GM06990 (cell line): ENCODE measurements around the gene KCNG4.

Experiments used
- DNase-seq: peaks from one replicate; pipeline ENCODE4 v3.0.0-alpha.2; 2011; ENCODE audit not compliant: insufficient read length; ENCODE audit errors: extremely low read depth
- H3K27me3 ChIP-seq: replicated peaks from 2 replicates; pipeline ENCODE4 v1.6.0; 2011; ENCODE audit warnings: low read length; ENCODE audit not compliant: control insufficient read depth, insufficient read depth
- H3K36me3 ChIP-seq: 2 replicates; pipeline ENCODE4 v1.5.1; 2011; ENCODE audit warnings: low read length; ENCODE audit not compliant: control insufficient read depth, insufficient read depth
- H3K4me3 ChIP-seq: replicated peaks from 2 replicates; pipeline ENCODE4 v1.5.1; 2011; ENCODE audit warnings: low read depth, mild to moderate bottlenecking, control low read depth, low read length
- TF ChIP-seq, protein P1 (sequence below): IDR thresholded peaks from 2 replicates; pipeline ENCODE4 v1.5.1; 2011; ENCODE audit warnings: low read length, control low read depth, mild to moderate bottlenecking, inconsistent platforms; ENCODE audit not compliant: insufficient read depth, poor library complexity, severe bottlenecking

The KCNG4 gene

DNA sequence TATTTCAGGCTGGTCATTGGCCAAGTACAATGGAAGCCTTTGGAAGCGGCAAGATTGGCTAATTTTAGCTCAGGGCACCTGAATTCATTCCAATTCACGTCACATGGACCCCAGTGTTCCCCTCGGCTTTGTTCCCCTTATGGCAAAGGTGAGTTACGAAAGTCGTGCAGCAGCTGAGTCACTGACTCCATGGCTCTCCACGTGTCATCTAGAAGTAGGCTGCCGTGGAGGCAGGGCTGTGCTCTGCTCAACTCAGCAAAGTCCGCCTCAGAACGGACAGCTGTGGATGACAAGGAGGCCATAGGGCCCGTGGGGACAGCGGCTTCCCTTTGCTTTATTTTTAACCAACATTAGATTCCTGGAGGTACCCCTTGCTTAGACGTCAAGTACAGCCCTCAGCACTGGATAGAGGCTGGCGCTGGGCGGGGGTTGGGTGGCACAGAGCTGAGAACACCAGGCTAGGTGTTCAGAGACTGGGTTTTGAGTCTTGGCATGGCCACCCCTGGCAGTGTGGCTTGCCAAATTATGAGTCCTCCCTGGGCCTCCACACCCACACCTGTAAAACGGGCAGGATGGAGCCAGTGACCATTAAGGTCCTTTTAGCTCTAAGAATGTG, 25.3 kb downstream of the KCNG4 start:
- Histone ChIP-seq H3K4me3 (no peak overlapping the region), H3K27me3 (no peaks in the 10 kb centered on the region), H3K36me3 (no peaks in the 10 kb centered on the region)
- TF ChIP-seq, protein P1, sequence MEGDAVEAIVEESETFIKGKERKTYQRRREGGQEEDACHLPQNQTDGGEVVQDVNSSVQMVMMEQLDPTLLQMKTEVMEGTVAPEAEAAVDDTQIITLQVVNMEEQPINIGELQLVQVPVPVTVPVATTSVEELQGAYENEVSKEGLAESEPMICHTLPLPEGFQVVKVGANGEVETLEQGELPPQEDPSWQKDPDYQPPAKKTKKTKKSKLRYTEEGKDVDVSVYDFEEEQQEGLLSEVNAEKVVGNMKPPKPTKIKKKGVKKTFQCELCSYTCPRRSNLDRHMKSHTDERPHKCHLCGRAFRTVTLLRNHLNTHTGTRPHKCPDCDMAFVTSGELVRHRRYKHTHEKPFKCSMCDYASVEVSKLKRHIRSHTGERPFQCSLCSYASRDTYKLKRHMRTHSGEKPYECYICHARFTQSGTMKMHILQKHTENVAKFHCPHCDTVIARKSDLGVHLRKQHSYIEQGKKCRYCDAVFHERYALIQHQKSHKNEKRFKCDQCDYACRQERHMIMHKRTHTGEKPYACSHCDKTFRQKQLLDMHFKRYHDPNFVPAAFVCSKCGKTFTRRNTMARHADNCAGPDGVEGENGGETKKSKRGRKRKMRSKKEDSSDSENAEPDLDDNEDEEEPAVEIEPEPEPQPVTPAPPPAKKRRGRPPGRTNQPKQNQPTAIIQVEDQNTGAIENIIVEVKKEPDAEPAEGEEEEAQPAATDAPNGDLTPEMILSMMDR = no peak
- no peak for DNase-seq

DNA sequence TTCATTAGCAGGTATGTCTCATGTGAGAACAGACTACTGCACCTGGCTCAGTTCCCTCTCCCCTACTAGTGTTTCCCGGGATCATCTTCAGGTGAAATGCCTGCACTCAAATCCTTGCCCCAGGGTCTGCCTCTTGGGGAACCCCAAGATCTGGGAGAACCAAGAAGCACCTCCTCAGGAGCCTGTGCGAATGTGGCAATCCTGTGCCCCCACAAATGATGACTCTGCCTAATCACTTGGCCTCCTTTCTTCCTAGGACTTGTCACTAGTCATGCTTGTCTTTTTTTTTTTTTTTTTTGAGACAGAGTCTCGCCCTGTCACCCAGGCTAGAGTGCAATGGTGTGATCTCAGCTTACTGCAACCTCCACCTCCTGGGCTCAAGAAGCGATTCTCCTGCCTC, 27.2 kb downstream of the KCNG4 start:
- no peaks in the 10 kb centered on the region for H3K27me3 ChIP-seq
- TF ChIP-seq, protein P1 = no peak
- H3K4me3 ChIP-seq = no peak overlapping the region
- no peak for DNase-seq
- no peaks in the 10 kb centered on the region for H3K36me3 ChIP-seq

DNA sequence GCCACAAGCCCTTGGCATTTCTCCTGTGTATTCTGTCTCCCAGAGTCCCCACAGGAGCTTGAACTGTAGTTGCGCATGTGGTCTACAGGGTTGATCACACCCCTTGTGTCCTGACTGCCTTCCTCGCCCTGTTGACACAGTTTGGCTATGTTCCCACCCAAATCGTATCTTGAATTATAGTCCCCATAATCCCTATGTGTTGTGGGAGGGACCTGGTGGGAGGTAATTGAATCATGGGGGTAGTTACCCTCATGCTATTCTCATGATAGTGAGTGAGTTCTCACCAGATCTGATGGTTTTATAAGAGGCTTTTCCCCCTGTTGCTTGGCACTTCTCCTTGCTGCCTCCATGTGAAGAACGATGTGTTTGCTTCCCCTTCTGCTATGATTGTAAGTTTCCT, 27.7 kb downstream of the KCNG4 start:
- H3K4me3 ChIP-seq = no peak overlapping the region
- H3K36me3 ChIP-seq = no peaks in the 10 kb centered on the region
- H3K27me3 ChIP-seq = no peaks in the 10 kb centered on the region
- DNase-seq = no peak
- TF ChIP-seq, protein P1 = no peak

DNA sequence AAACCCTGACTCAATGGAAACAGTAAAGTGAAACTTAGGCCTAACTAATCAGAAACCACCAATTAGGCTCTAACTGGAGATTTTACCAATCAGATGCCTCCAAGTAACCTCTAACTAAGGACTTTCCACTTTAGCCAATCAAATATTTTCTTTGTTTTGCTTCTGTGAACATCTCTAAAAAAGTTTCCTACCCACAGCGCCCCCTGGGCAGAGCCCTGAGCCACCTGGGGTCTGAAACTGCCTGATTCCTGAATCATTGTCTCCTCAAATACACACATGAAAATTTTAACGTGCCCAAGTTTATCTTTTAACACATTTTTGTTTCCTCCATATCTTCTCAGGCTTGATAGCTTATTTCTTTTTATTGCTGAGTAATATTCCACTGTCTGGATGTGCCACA, 29.8 kb downstream of the KCNG4 start:
- no peak for DNase-seq
- TF ChIP-seq, protein P1 = no peak
- no peaks in the 10 kb centered on the region for H3K27me3 ChIP-seq

DNA sequence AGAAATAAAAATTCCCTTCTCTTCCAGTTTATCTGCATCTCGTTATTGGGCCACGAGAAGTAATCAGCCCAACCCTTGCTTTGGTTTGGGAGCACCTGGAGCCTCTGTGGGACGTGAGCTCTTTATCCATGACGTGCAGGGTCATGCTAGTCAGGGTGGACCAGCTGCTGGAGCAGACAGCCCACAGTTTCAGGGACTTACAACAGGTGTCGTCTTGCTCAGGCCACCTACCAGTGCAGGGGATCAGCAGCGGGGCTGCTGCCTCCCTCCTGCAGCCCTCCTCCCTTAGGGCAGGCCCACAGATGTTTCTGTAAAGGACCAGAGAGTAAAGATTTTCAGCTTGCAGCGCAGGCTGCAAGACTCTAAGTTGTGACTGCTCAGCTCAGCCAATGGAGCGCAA, 31.9 kb downstream of the KCNG4 start:
- no peaks in the 10 kb centered on the region for H3K36me3 ChIP-seq
- H3K4me3 ChIP-seq = no peak overlapping the region
- DNase-seq = no peak
- no peaks in the 10 kb centered on the region for H3K27me3 ChIP-seq
- TF ChIP-seq, protein P1 = no peak

More for the DNA sequence above, 29.8 kb downstream of the KCNG4 start:
- no peak overlapping the region for H3K4me3 ChIP-seq
- H3K36me3 ChIP-seq = no peaks in the 10 kb centered on the region

DNA sequence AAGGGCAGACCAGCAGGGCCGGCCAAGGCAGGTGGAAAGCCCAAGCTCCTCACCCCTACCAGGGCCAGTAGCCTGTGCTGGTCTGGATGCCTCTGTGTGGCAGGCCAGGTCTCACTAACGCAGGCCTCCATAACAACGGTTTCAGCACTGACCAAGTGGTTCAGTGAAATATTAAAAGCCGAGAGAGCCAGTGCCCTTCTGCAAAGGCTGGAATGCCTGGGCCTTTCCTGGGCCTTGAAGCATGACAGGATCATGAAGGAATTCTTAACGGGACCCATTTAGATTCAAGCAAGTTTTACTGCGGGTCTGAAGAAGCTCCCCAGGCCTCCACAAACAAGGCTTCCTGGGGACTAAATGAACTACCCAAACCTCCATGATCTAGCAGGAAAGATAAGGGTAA, 32.6 kb downstream of the KCNG4 start:
- TF ChIP-seq, protein P1 = no peak
- H3K4me3 ChIP-seq = no peak overlapping the region
- no peaks in the 10 kb centered on the region for H3K27me3 ChIP-seq
- no peaks in the 10 kb centered on the region for H3K36me3 ChIP-seq
- DNase-seq = no peak
